IPS DF 6.9 (cell line): ENCODE results near the gene LMF1.

Experiments used
- DNase-seq: peaks from one replicate; pipeline ENCODE4 v3.0.0-alpha.2; 2013; ENCODE audit warnings: low read depth, low spot score
- H3K27ac ChIP-seq: one replicate; pipeline ENCODE4 v1.5.1; 2013; ENCODE audit warnings: low read length, control low read depth
- H3K27me3 ChIP-seq: 2 replicates; pipeline ENCODE4 v1.6.1; 2013; ENCODE audit warnings: mild to moderate bottlenecking, low read length; ENCODE audit not compliant: control insufficient read depth, insufficient read depth
- H3K36me3 ChIP-seq: 2 replicates; pipeline ENCODE4 v1.6.1; 2013; ENCODE audit warnings: low read length; ENCODE audit not compliant: control insufficient read depth, insufficient read depth
- H3K4me1 ChIP-seq: 2 replicates; pipeline ENCODE4 v1.6.1; 2013; ENCODE audit warnings: low read length; ENCODE audit not compliant: control insufficient read depth, insufficient read depth
- H3K4me3 ChIP-seq: 2 replicates; pipeline ENCODE4 v1.5.1; 2013; ENCODE audit warnings: mild to moderate bottlenecking, low read length
- H3K9me3 ChIP-seq: 2 replicates; pipeline ENCODE4 v1.6.1; 2013; ENCODE audit warnings: low read length, inconsistent platforms; ENCODE audit not compliant: control insufficient read depth, insufficient read depth
- WGBS: extraction: QIAGEN DNeasy Blood & Tissue Kit; methylation state at CpG from one replicate; pipeline ENCODE4 v1.1.7; 2013; ENCODE audit warnings: mixed read lengths, missing lambda C conversion rate; ENCODE audit not compliant: insufficient read length, insufficient coverage; 5-methylcytosine and 5-hydroxymethylcytosine counted together

LMF1 gene

GRCh38 chr16:1002399-1003166, 31.8 kb upstream of the LMF1 start:
- no peak overlapping the region for H3K4me3 ChIP-seq
- no peak overlapping the region for H3K27ac ChIP-seq
- no CpG with 5 or more reads among the region's 46 CpGs for WGBS
- H3K4me1 ChIP-seq, result peaks cover 2% of the 10 kb centered on the region; the same call in 1 of the 2 replicates
- no peaks in the 10 kb centered on the region for H3K27me3 ChIP-seq
- DNase-seq, result no peak
- no peaks in the 10 kb centered on the region; the same call in 1 of the 2 replicates for H3K36me3 ChIP-seq
- no peaks in the 10 kb centered on the region for H3K9me3 ChIP-seq

- H3K4me1 ChIP-seq, result peaks cover 2% of the 10 kb centered on the region; the same call in 1 of the 2 replicates
- H3K9me3 ChIP-seq, result no peaks in the 10 kb centered on the region
- H3K4me3 ChIP-seq, result no peak overlapping the region
- H3K27me3 ChIP-seq, result no peaks in the 10 kb centered on the region
- no peak overlapping the region for H3K27ac ChIP-seq
- H3K36me3 ChIP-seq, result no peaks in the 10 kb centered on the region; the same call in 1 of the 2 replicates
- WGBS, result no CpG with 5 or more reads among the region's 11 CpGs
- DNase-seq, result no peak
These were observed 30.3 kb upstream of the LMF1 start for GRCh38 chr16:1001096-1001495.

- no peaks in the 10 kb centered on the region; the same call in 1 of the 2 replicates for H3K36me3 ChIP-seq
- peaks cover 2% of the 10 kb centered on the region; the same call in 1 of the 2 replicates for H3K4me1 ChIP-seq
- no peaks in the 10 kb centered on the region for H3K9me3 ChIP-seq
- H3K27ac ChIP-seq, result no peak overlapping the region
- H3K4me3 ChIP-seq, result no peak overlapping the region
- H3K27me3 ChIP-seq, result no peaks in the 10 kb centered on the region
- WGBS, result no CpG with 5 or more reads among the region's 17 CpGs
- DNase-seq, result no peak
These were observed 29.8 kb upstream of the LMF1 start for GRCh38 chr16:1000608-1001007.

GRCh38 chr16:999677-1000076, 28.9 kb upstream of the LMF1 start:
- Histone ChIP-seq H3K27ac (no peak overlapping the region), H3K27me3 (no peaks in the 10 kb centered on the region), H3K36me3 (no peaks in the 10 kb centered on the region; the same call in 1 of the 2 replicates), H3K4me3 (no peak overlapping the region; the same call in 1 of the 2 replicates), H3K4me1 (peaks cover 2% of the 10 kb centered on the region; the same call in 1 of the 2 replicates), H3K9me3 (peaks cover 2% of the 10 kb centered on the region; the same call in 1 of the 2 replicates)
- WGBS, result no CpG with 5 or more reads among the region's 11 CpGs
- DNase-seq, result no peak

GRCh38 chr16:998615-999014, 27.8 kb upstream of the LMF1 start:
- H3K4me3 ChIP-seq, result no peak overlapping the region
- peaks cover 4% of the 10 kb centered on the region; the same call in 1 of the 2 replicates for H3K9me3 ChIP-seq
- H3K36me3 ChIP-seq, result no peaks in the 10 kb centered on the region; the same call in 1 of the 2 replicates
- WGBS, result no CpG with 5 or more reads among the region's 11 CpGs
- no peaks in the 10 kb centered on the region for H3K27me3 ChIP-seq
- no peak for DNase-seq
- H3K4me1 ChIP-seq, result peaks cover 2% of the 10 kb centered on the region; the same call in 1 of the 2 replicates
- no peak overlapping the region for H3K27ac ChIP-seq

GRCh38 chr16:998211-998610, 27.4 kb upstream of the LMF1 start:
- WGBS, result no CpG with 5 or more reads among the region's 11 CpGs
- Histone ChIP-seq H3K27ac (no peak overlapping the region), H3K27me3 (no peaks in the 10 kb centered on the region)

GRCh38 chr16:997440-998051, 26.8 kb upstream of the LMF1 start:
- Histone ChIP-seq H3K27me3 (no peaks in the 10 kb centered on the region), H3K36me3 (no peaks in the 10 kb centered on the region; the same call in 1 of the 2 replicates), H3K4me1 (peaks cover 2% of the 10 kb centered on the region; the same call in 1 of the 2 replicates), H3K9me3 (peaks cover 4% of the 10 kb centered on the region; the same call in 1 of the 2 replicates), H3K4me3 (no peak overlapping the region), H3K27ac (no peak overlapping the region)
- WGBS, result no CpG with 5 or more reads among the region's 39 CpGs
- no peak for DNase-seq

More at GRCh38 chr16:998211-998610, 27.4 kb upstream of the LMF1 start:
- Histone ChIP-seq H3K4me1 (peaks cover 2% of the 10 kb centered on the region; the same call in 1 of the 2 replicates), H3K4me3 (no peak overlapping the region), H3K9me3 (peaks cover 4% of the 10 kb centered on the region; the same call in 1 of the 2 replicates), H3K36me3 (no peaks in the 10 kb centered on the region; the same call in 1 of the 2 replicates)
- DNase-seq, result no peak

- Histone ChIP-seq H3K4me3 (no peak overlapping the region), H3K27ac (no peak overlapping the region), H3K4me1 (peaks cover 2% of the 10 kb centered on the region; the same call in 1 of the 2 replicates), H3K27me3 (no peaks in the 10 kb centered on the region), H3K9me3 (peaks cover 4% of the 10 kb centered on the region; the same call in 1 of the 2 replicates), H3K36me3 (no peaks in the 10 kb centered on the region; the same call in 1 of the 2 replicates)
- no CpG with 5 or more reads among the region's 6 CpGs for WGBS
- no peak for DNase-seq
These were observed 25.9 kb upstream of the LMF1 start for GRCh38 chr16:996681-997080.

- H3K9me3 ChIP-seq, result peaks cover 4% of the 10 kb centered on the region; the same call in 1 of the 2 replicates
These were observed 25.0 kb upstream of the LMF1 start for GRCh38 chr16:995783-996182.

GRCh38 chr16:995087-995486, 24.3 kb upstream of the LMF1 start:
- Histone ChIP-seq H3K36me3 (no peaks in the 10 kb centered on the region; the same call in 1 of the 2 replicates), H3K27ac (no peak overlapping the region), H3K27me3 (no peaks in the 10 kb centered on the region), H3K4me1 (peaks cover 2% of the 10 kb centered on the region; the same call in 1 of the 2 replicates), H3K4me3 (no peak overlapping the region), H3K9me3 (peaks cover 4% of the 10 kb centered on the region; the same call in 1 of the 2 replicates)
- no peak for DNase-seq
- no CpG with 5 or more reads among the region's 3 CpGs for WGBS

More at GRCh38 chr16:995783-996182, 25.0 kb upstream of the LMF1 start:
- no peak for DNase-seq
- H3K27ac ChIP-seq, result no peak overlapping the region
- H3K4me3 ChIP-seq, result no peak overlapping the region
- no CpG with 5 or more reads among the region's 3 CpGs for WGBS
- H3K36me3 ChIP-seq, result no peaks in the 10 kb centered on the region; the same call in 1 of the 2 replicates
- no peaks in the 10 kb centered on the region for H3K27me3 ChIP-seq
- H3K4me1 ChIP-seq, result peaks cover 2% of the 10 kb centered on the region; the same call in 1 of the 2 replicates
